GM18505 (cell line): ENCODE results near the gene CHST2.
A peak's percentile ranks its signal among the peaks of the same experiment; 100 is the strongest.

Source experiments
- ATAC-seq: cut with Tn5 transposase; IDR thresholded peaks from one replicate; pipeline ENCODE4 v1.9.1; 2021; ENCODE audit not compliant: unreplicated experiment
- POLR2A ChIP-seq: IDR thresholded peaks from 4 replicates; pipeline ENCODE4 v1.6.1; 2011; ENCODE audit warnings: borderline replicate concordance; ENCODE audit not compliant: insufficient read depth, insufficient read length; ENCODE audit errors: extremely low read depth

CHST2 gene

GRCh38 chr3:143170676-143171075, 51.1 kb downstream of the CHST2 start:
- no peak for TF ChIP-seq POLR2A
- peak; percentile 7 for ATAC-seq

GRCh38 chr3:143171141-143171980, 51.8 kb downstream of the CHST2 start:
- TF ChIP-seq POLR2A = no peak
- ATAC-seq = peak; percentile 85

GRCh38 chr3:143172062-143172794, 52.7 kb downstream of the CHST2 start:
- no peak for TF ChIP-seq POLR2A
- no peak for ATAC-seq

- no peak for TF ChIP-seq POLR2A
- no peak for ATAC-seq
Measured at GRCh38 chr3:143172795-143173145, 53.2 kb downstream of the CHST2 start.

GRCh38 chr3:143173242-143173641, 53.7 kb downstream of the CHST2 start:
- no peak for ATAC-seq
- TF ChIP-seq POLR2A = no peak
